PC-3 (cell line): Measurements from ENCODE around the gene GBP7.

Experiments
- CTCF ChIP-seq: fragments of 300-600 bp; sonication (generic); conservative IDR thresholded peaks from 2 replicates; pipeline ENCODE4 v1.5.1; 2017; ENCODE audit warnings: antibody characterized with exemption, low read depth, mild to moderate bottlenecking, low read length
- EZH2 ChIP-seq: fragments of 300-600 bp; sonication (generic); IDR thresholded peaks from one replicate; pipeline ENCODE4 v1.6.1; 2017; ENCODE audit warnings: antibody characterized with exemption, mild to moderate bottlenecking, low read length; ENCODE audit not compliant: unreplicated experiment

- TF ChIP-seq CTCF (no peak), EZH2 (no peak)
Measured at GRCh38 chr1:89130716-89131115, 45.1 kb downstream of the GBP7 start.
